BLaER1 (cell line): ENCODE measurements around the gene P2RY2.
"Not testable (repeated sequence)": the region's sequence is repeated elsewhere in the genome, so short reads cannot be mapped to it uniquely, and the experiment has no call there.

Experiments
- H3K27ac ChIP-seq: shearing (Covaris generic); formaldehyde crosslinking; 2 replicates; pipeline ENCODE4 v1.8.1; 2022
- H3K27me3 ChIP-seq: shearing (Covaris generic); formaldehyde crosslinking; 2 replicates; pipeline ENCODE4 v1.8.1; 2022
- H3K36me3 ChIP-seq: shearing (Covaris generic); formaldehyde crosslinking; 2 replicates; pipeline ENCODE4 v1.8.1; 2022
- H3K4me1 ChIP-seq: shearing (Covaris generic); formaldehyde crosslinking; 2 replicates; pipeline ENCODE4 v1.8.1; 2022
- H3K4me2 ChIP-seq: shearing (Covaris generic); formaldehyde crosslinking; 2 replicates; pipeline ENCODE4 v1.8.1; 2022
- H3K4me3 ChIP-seq: shearing (Covaris generic); formaldehyde crosslinking; 2 replicates; pipeline ENCODE4 v1.8.1; 2022
- H3K9ac ChIP-seq: shearing (Covaris generic); formaldehyde crosslinking; 2 replicates; pipeline ENCODE4 v1.8.1; 2022
- H3K9me3 ChIP-seq: shearing (Covaris generic); formaldehyde crosslinking; 2 replicates; pipeline ENCODE4 v1.8.1; 2022
- H4K20me1 ChIP-seq: shearing (Covaris generic); formaldehyde crosslinking; 2 replicates; pipeline ENCODE4 v1.8.1; 2022
- Cebpa-rat ChIP-seq: shearing (Covaris generic); IDR thresholded peaks from 2 replicates; pipeline ENCODE4 v1.8.1; 2022

Gene P2RY2

DNA sequence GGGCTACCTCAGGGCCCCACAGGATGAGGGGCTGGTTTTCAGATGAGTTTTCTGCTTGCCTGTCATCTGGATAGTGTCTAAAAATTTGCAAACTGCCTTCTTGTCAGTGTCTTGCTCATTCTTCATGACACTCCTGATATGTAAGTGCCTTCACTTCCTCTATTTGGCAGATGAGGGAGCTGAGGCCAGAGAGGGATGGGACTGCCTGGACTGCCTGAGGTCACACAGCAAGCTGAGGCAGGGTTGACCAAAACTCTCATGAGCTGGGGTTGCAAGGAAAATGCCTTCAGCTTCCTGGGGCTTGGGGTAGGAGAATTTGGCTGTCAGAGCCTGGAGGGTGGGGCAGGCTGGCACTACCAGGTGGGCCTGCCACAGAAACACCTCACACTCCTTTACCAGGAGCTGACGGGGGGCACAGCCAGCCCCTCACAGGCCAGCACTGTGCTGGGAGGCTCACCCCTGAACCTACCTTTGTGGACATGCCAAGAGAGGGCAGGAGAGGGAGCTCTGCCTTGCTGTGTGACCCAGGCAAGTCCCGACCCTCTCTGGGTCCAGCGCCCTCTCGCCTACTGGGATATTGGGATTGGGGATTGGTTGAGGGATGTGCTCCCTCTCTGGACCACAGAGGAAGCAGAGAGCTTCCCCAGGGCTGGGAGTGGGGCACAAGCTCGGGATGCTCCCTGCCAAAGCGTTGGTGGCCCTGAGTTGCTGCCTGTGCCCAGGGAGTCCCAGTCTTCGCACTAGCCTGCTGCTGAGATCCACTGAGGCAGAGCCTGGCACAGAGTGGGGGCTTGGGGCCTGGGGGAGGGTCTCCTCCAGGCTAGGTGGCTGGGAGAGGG, 52.2 kb downstream of the P2RY2 start:
- Histone ChIP-seq H3K27ac (no peak overlapping the region), H4K20me1 (no peaks in the 10 kb centered on the region), H3K4me3 (no peak overlapping the region), H3K27me3 (no peaks in the 10 kb centered on the region), H3K9ac (no peak overlapping the region), H3K4me2 (peak overlapping the region; percentile 32), H3K4me1 (peaks cover 89% of the 10 kb centered on the region), H3K36me3 (no peaks in the 10 kb centered on the region), H3K9me3 (no peaks in the 10 kb centered on the region)
- no peak for TF ChIP-seq Cebpa-rat

DNA sequence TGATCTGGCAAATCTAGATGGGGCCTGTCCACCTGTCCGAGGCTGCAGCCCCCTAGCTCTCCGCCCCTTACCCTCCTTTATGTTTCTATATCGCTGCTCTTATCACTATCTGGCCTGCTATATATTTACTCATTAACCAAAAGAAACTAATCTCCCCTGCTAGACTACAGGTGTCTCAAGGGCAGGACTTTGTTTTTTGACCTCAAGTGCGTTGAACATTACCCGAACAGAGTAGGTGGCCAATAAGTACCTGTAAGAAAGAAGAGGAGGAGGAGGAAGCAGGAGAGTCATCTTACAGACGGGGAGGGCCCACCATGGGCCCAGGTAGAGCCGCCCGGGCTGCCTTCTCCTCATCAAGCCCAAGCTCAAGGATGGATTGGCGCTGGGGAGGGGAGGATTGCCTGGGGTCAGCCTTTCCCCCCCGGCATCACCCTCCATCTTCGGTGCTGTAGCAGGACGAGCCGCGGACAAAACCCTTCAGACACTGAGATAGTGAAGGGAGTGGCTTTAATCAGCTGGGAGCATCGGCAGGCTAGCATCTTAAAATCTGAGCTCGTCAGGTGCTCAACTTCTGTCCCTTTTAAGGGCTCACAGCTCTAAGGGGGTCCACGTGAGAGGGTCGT, 52.9 kb downstream of the P2RY2 start:
- no peaks in the 10 kb centered on the region for H3K9me3 ChIP-seq
- no peak overlapping the region for H3K4me3 ChIP-seq
- H3K27me3 ChIP-seq: no peaks in the 10 kb centered on the region
- TF ChIP-seq Cebpa-rat: no peak
- no peaks in the 10 kb centered on the region for H4K20me1 ChIP-seq
- no peak overlapping the region for H3K9ac ChIP-seq
- no peak overlapping the region for H3K4me2 ChIP-seq
- peaks cover 84% of the 10 kb centered on the region for H3K4me1 ChIP-seq
- H3K27ac ChIP-seq: no peak overlapping the region
- H3K36me3 ChIP-seq: no peaks in the 10 kb centered on the region

DNA sequence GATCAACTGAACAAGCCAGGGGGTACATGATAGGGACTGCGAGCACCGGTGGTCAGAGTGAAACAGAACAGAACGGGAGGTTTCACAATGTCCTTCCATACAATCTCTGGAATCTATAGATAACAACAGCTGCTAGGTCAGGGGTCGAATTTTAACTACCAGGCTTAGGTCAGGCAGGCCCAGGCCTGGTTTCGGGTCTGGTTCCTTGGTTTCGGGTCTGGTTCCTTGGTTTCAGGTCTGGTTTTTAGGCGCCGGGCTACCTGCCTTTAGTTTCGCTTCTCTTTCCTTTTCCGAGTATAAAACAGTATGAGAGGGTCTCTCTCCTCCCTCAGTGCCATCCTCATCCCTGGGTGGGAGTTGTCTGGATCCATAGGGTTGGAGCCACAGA, 53.4 kb downstream of the P2RY2 start:
- not testable (repeated sequence) for H3K4me3 ChIP-seq, H3K9ac ChIP-seq, H3K27ac ChIP-seq, H3K36me3 ChIP-seq, H4K20me1 ChIP-seq, H3K27me3 ChIP-seq, H3K9me3 ChIP-seq
- peak overlapping the region; percentile 71; the same call in 1 of the 2 replicates for H3K4me2 ChIP-seq
- H3K4me1 ChIP-seq: peaks cover 79% of the 10 kb centered on the region

DNA sequence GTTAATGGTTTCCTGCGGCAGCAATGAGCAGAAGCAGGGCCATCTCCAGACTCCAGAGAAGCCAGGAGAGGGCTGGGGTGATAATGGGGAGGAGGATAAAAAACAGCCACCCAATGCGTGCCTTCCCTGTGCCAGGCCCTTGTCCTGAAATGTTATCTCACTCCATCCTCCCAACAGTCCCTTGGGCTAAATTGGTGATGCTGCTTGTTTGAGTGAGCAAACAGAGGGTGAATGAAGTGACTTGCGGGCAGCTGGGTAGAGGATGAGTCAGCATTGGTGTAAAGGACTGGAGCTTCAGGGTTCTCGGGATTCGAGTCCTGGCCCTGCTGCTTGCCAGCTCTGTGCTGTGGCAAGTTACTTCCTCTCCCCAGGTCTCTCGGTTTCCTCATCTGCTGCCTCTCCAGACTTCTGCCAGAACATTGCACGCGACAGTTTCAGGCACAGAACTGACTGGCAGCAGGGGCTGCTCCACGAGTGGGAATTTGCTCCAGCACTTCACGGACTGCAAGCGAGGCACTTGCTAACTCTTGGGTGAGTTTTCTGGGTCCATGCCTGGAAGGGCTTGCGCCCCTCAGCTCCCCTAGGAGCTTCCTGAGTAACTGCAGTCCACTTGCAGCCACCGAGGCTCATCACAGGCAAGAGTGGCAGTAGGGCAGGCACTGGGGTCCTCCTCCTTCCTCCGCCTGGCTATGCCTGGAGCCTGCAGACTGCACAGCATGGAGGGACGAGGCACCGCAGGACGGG, 54.0 kb downstream of the P2RY2 start, which contains the start of gene P2RY6:
P2RY6 (plus strand) TSS at position 403 of the 744 bp plus-strand sequence. CDS start 24,181 bp downstream, outside the sequence.
- no peak within 1 kb of the TSS for H3K4me3 ChIP-seq
- peak within 1 kb of the TSS; percentile 71 for H3K4me2 ChIP-seq
- peak within 1 kb of the TSS; percentile 16; the same call in 1 of the 2 replicates for H3K9ac ChIP-seq
- no peak for TF ChIP-seq Cebpa-rat
- H3K4me1 ChIP-seq: peaks cover 73% of the 10 kb centered on the region
- H3K27ac ChIP-seq: no peak within 1 kb of the TSS
- H3K36me3 ChIP-seq: no peaks in the 10 kb centered on the region
- H3K9me3 ChIP-seq: no peaks in the 10 kb centered on the region
- H4K20me1 ChIP-seq: no peaks in the 10 kb centered on the region
- no peaks in the 10 kb centered on the region for H3K27me3 ChIP-seq

DNA sequence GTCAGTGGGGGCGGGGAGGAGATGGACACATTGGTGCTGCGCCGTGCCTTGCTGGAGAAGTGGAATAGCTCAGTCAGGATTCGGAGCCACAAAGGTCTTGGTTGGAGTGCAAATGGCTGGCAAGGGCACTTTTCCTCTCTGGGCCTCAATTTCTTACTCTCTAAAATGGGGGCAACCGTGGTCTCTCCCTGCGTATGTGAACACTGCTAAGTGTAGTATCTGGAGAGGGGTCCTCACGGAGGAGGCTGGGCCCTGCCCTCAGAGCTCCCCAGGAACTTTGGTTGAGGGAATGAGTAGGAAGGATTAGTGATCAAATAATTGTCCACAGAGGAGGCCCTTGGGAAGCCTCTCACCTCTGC, 54.6 kb downstream of the P2RY2 start:
- H3K4me2 ChIP-seq: peak overlapping the region; percentile 71
- no peak overlapping the region for H3K9ac ChIP-seq
- no peaks in the 10 kb centered on the region for H3K9me3 ChIP-seq
- H3K4me3 ChIP-seq: no peak overlapping the region
- TF ChIP-seq Cebpa-rat: no peak
- H3K4me1 ChIP-seq: peaks cover 67% of the 10 kb centered on the region
- H3K36me3 ChIP-seq: no peaks in the 10 kb centered on the region
- H3K27me3 ChIP-seq: no peaks in the 10 kb centered on the region
- H3K27ac ChIP-seq: no peak overlapping the region
- H4K20me1 ChIP-seq: no peaks in the 10 kb centered on the region

DNA sequence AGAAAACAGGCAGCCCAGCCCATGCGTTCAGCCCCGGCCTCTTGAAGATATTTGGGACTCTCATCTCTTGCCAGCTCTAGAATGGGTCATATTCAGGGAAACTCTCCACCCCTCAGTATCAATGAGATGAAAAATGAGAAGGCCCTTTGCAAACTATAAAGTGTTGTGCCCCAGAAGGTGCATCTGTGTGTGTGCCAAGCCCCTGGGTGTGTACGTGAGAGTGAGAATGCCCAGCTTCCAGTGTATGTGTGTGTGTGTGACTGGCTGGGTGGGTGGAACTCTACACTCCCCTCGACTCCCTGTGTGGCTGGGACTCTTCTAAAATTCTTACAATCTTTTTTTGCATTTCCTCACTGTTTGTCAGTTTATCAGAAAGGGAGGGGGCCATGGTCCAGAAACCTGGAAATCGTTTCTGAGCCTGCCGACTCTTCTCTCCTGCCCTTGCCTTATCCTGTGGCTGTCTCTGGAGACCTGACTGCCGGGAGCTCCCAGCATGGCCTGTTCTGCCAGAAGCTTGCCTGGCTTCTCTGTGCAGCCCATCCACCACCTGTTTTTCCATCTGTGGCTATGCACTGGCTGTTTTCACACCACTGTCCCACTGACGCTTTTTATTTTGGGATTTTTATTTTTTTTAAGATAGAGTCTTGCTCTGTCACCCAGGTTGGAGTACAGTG, 55.3 kb downstream of the P2RY2 start:
- peak overlapping the region; percentile 71 for H3K4me2 ChIP-seq
- peak overlapping the region; percentile 16; the same call in 1 of the 2 replicates for H3K9ac ChIP-seq
- H3K27me3 ChIP-seq: no peaks in the 10 kb centered on the region
- no peaks in the 10 kb centered on the region for H3K36me3 ChIP-seq
- peaks cover 60% of the 10 kb centered on the region for H3K4me1 ChIP-seq
- H3K9me3 ChIP-seq: no peaks in the 10 kb centered on the region
- no peak overlapping the region; the same call in 1 of the 2 replicates for H3K27ac ChIP-seq
- no peak for TF ChIP-seq Cebpa-rat
- no peak overlapping the region for H3K4me3 ChIP-seq
- no peaks in the 10 kb centered on the region for H4K20me1 ChIP-seq

DNA sequence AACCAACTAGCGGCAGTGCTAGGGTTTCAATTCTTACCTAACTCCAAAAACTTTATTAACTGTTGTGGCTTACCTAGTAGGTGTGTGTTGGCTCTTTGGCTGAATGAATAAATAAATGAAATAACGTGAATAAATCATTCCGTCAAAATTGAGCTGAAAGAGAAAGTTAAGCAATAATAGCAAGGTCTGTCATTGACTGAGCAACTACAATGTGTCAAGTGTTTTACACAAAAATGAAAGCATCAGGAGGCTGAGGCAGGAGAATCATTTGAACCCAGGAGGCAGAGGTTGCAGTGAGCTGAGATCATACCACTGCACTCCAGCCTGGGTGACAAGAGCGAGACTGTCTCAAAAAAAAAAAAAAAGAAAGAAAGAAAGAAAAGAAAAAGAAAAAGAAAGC, 56.1 kb downstream of the P2RY2 start:
- not testable (repeated sequence) for H4K20me1 ChIP-seq, H3K27ac ChIP-seq, H3K9me3 ChIP-seq, H3K36me3 ChIP-seq, H3K4me3 ChIP-seq, H3K27me3 ChIP-seq
- H3K4me2 ChIP-seq: peak overlapping the region; percentile 71
- H3K4me1 ChIP-seq: peaks cover 52% of the 10 kb centered on the region
- H3K9ac ChIP-seq: peak overlapping the region; percentile 21; the same call in 1 of the 2 replicates

DNA sequence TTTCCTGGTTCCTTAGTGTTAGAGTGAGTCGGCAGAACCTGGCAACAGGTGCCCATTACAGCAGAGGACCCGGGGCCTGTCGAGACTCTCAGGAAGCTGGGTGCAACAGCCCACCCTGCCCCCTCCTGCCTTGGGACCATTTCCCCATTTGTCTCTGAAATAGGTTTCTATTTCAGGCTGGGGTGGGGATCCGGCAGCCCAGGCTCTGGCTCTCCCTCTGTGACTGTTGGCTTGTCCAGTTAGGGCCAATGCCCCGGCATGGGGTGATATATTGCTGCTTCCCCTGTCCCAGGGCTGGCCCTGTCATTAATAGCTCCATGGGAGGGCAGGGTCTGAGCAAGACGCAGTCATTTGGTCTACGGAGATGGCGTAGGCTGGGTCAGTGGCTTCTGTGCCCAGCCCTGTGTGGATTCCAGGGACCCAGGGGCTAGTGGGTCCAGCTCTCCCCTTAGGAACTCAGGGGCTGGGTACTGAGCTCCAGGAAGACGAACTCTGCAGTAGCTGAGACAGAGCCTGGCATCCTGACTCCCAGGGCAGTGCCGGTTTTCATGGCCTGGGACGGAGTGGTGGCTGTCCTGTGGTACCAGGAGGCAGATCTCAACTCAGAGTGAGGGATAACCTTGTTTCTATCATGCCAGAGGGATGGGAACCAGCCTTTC, 56.8 kb downstream of the P2RY2 start:
- TF ChIP-seq Cebpa-rat: no peak
- H3K4me2 ChIP-seq: peak overlapping the region; percentile 71
- no peaks in the 10 kb centered on the region for H3K36me3 ChIP-seq
- no peaks in the 10 kb centered on the region for H3K9me3 ChIP-seq
- no peak overlapping the region for H3K4me3 ChIP-seq
- peaks cover 46% of the 10 kb centered on the region for H3K4me1 ChIP-seq
- H3K27me3 ChIP-seq: no peaks in the 10 kb centered on the region
- H3K9ac ChIP-seq: peak overlapping the region; percentile 21; the same call in 1 of the 2 replicates
- no peaks in the 10 kb centered on the region for H4K20me1 ChIP-seq
- peak overlapping the region; percentile 66 for H3K27ac ChIP-seq

DNA sequence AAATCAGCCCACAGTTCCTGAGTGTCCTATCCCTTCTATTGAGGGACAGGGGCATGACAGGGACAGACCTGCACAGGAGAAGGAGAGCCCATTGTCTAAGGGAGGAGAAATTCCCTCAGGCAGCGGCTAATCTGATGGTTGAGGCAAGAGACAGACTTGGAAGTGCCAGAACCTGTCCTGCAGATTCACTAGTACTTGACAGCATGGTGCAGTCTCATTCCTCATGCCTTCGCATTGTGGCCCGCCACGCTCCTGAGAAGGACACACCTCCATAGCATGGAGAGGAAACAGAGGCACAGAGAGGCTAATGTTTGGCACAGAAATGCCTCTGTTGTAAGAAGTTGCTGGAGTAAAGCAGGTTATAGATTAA, 57.3 kb downstream of the P2RY2 start:
- Histone ChIP-seq H3K36me3 (no peaks in the 10 kb centered on the region), H3K4me3 (no peak overlapping the region), H3K4me1 (peaks cover 46% of the 10 kb centered on the region), H3K9ac (peak overlapping the region; percentile 21; the same call in 1 of the 2 replicates), H3K27me3 (no peaks in the 10 kb centered on the region), H3K4me2 (peak overlapping the region; percentile 71), H3K9me3 (no peaks in the 10 kb centered on the region), H3K27ac (0 out of 2 replicates have a peak overlapping the region, but pooled peaks have one; percentile 66), H4K20me1 (no peaks in the 10 kb centered on the region)
- no peak for TF ChIP-seq Cebpa-rat
